ENCODE measurements around the gene CDHR2.

DNA sequence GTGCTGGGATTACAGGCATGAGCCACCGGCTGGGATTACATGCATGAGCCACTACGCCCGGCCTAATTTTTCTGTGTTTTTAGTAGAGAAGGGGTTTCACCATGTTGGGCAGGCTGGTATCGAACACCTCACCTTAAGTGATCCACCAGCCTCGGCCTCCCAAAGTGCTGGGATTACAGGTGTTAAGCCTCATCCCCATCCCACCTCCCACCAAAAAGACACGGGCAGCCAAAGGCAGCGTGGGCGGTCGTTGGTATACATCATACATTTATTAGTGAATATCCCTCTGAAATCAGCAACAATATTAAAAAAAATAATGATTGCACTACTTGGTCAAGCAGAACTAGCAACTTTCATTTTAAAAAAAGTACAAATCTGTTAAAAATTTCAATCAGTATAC is 22.7 kb upstream of the CDHR2 start:
- TF ChIP-seq, protein P1, sequence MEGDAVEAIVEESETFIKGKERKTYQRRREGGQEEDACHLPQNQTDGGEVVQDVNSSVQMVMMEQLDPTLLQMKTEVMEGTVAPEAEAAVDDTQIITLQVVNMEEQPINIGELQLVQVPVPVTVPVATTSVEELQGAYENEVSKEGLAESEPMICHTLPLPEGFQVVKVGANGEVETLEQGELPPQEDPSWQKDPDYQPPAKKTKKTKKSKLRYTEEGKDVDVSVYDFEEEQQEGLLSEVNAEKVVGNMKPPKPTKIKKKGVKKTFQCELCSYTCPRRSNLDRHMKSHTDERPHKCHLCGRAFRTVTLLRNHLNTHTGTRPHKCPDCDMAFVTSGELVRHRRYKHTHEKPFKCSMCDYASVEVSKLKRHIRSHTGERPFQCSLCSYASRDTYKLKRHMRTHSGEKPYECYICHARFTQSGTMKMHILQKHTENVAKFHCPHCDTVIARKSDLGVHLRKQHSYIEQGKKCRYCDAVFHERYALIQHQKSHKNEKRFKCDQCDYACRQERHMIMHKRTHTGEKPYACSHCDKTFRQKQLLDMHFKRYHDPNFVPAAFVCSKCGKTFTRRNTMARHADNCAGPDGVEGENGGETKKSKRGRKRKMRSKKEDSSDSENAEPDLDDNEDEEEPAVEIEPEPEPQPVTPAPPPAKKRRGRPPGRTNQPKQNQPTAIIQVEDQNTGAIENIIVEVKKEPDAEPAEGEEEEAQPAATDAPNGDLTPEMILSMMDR (IDR thresholded peaks at IDR 0.05; ENCODE audit: extremely low read depth in 1 of 2, insufficient read depth in 1 of 2, low read depth in 1 of 2, low read length in 2 of 2), result no peak
- TF ChIP-seq EZH2 (IDR thresholded peaks at IDR 0.05; ENCODE audit: borderline replicate concordance, low read depth, low read length, severe bottlenecking) (no peak), POLR2AphosphoS5 (IDR thresholded peaks at IDR 0.05; ENCODE audit: insufficient read depth, low read depth, low read length) (no peak)

Data from endothelial cell of umbilical vein (primary cell).